Activated T-cell treated with anti-CD3 and anti-CD28 coated beads for 48 hours (primary cell): Measurements from ENCODE around the gene ADAMTS13.
"Not testable (repeated sequence)": the region's sequence is repeated elsewhere in the genome, so short reads cannot be mapped to it uniquely, and the experiment has no call there.

ENCODE experiments used
- DNase-seq: peaks from one replicate; pipeline ENCODE4 v3.0.0-alpha.2; 2020; ENCODE audit warnings: low read depth

ADAMTS13 gene

DNA sequence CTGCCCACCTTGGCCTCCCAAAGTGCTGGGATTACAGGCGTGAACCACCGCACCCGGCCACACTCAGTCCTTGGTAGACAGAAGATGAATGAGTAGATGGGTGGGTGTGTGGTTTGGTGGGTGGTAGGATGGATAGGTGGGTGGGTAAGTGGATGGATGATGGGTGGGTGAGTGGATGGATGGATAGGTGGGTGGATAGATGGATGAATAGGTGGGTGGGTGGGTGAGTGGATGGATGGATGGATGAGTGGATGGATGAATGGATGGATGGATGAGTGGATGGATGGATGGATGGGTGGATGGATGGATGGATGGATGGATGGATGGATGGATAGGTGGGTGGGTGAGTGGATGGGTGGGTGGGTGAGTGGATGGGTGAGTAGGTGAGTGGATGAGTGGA lies 29.9 kb upstream of the ADAMTS13 start:
- DNase-seq, result not testable (repeated sequence)

- no peak for DNase-seq
These were observed 28.8 kb upstream of the ADAMTS13 start for GRCh38 chr9:133393399-133393798.

GRCh38 chr9:133394687-133395271 lies 27.4 kb upstream of the ADAMTS13 start:
- DNase-seq, result no peak

GRCh38 chr9:133396952-133397351 lies 25.2 kb upstream of the ADAMTS13 start:
- no peak for DNase-seq

GRCh38 chr9:133397370-133397769 lies 24.8 kb upstream of the ADAMTS13 start:
- no peak for DNase-seq

DNA sequence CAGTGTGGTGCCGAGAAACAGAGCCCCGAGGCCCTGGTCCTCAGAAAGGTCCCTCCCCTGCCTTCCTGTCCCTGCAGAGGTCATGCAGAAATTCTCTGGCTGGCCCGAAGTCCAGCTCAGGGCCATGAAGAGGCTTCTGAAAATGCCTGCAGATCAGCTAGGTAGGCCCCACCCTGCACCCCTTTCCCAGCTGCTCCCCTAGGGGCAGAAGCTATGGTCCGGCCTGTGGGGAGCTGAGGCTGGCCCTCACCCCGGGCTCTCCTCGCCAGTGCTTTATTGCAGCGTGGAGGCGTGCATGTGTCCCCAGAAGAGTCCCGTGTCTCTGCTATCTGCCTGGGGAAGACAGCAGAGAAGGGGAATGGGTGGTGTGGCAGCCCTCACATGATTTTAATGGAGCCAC lies 24.3 kb upstream of the ADAMTS13 start:
- DNase-seq, result no peak

- DNase-seq, result no peak
These were observed 21.9 kb upstream of the ADAMTS13 start for GRCh38 chr9:133400292-133400691.

- DNase-seq, result no peak
These were observed 20.6 kb upstream of the ADAMTS13 start for GRCh38 chr9:133401588-133401987.

DNA sequence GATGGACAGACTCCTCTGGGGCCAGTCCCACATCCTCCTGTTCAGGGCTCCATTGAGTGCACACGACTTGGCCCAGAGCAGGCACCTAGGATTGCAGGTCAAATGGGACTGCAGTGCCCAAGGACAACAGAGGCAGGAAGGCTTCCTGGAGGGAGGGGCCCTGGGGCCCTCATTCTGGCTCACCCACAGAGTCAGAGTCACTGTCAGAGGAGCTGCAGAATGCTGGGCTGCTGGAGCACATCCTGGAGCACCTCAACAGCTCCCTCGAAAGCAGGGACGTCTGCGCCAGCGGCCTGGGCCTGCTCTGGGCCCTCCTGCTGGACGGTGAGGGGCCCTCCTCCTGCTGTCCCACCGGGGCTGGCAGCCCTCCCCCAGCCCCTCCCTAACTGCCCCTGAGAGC lies 19.5 kb upstream of the ADAMTS13 start:
- no peak for DNase-seq

DNA sequence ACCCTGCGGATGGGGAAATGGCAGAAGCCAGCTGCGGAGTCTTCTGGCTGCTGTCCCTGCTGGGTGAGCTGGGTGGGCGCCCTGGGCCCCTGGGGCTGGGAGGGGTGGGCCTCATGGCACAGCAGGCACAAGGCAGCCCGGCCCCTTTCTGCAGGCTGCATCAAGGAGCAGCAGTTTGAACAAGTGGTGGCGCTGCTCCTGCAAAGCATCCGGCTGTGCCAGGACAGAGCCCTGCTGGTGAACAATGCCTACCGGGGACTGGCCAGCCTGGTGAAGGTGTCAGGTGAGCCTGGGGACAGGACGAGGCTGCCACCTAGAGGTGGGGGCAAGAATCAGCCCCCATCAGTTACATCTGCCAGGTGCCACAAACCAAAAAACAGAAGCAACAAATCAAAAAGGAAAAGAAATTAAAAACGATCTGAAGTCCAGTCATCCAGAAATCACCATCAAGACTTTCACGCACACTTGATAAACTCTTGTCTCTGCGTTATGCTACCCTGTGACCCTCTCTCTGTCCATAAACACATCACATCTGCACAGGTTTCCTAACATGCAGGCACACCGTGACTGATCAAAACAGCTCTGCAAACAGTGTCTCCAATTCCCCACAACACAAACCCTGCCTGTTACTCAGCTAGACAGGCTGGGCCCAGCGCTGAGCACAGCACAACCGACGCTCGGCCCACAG lies 18.3 kb upstream of the ADAMTS13 start:
- DNase-seq, result peak; percentile 48

- no peak for DNase-seq
These were observed 17.6 kb upstream of the ADAMTS13 start for GRCh38 chr9:133404454-133405002.

GRCh38 chr9:133405508-133406438 lies 16.4 kb upstream of the ADAMTS13 start:
- no peak for DNase-seq

- DNase-seq, result peak; percentile 81
These were observed 15.5 kb upstream of the ADAMTS13 start for GRCh38 chr9:133406480-133407307.

DNA sequence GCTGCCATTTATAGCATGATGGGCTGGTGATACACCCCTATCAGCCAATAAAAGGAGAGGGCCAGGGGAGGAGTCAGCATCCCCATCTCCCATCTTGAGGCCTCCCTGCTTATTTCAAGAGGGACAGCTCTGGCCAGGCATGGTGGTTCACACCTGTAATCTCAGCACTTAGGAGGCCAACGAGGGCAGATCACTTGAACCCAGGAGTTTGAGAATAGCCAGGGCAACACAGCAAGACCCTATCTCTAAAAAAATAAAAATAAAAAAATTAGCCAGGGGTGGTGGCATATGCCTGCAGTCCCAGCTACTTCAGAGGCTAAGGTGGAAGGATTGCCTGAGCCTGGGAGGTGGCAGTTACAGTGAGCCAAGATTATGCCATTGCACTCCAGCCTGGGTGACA lies 14.1 kb upstream of the ADAMTS13 start:
- DNase-seq, result no peak

GRCh38 chr9:133415170-133415569 lies 7.0 kb upstream of the ADAMTS13 start:
- DNase-seq, result no peak

GRCh38 chr9:133417541-133418461 lies 4.4 kb upstream of the ADAMTS13 start, which contains the start of gene REXO4:
REXO4 (minus strand) TSS chr9:133418010; CDS start chr9:133417844, 166 bp downstream.
- peak; percentile 87 for DNase-seq

GRCh38 chr9:133419005-133419404 lies 3.2 kb upstream of the ADAMTS13 start:
- no peak for DNase-seq

DNA sequence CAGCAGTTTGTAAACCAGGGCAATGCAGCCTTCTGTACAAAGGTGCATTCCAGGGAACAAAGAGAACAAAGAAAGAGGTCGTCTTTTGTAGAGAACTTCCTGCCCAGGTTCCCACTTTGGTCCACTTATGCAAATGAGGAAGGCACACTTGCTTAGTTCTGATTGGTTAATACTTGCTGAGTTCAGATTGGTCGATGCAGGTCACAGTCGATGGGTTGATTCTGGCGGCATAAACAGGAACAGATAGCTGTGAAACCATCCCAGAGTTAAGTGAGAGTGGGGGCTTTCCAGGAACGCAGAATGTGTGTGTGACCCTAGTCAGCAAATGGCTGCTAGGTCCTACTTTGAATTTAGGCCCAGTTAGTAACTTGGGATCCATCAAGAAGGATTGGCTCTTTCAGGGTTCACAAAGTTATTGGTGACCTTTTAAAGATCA lies 1.8 kb upstream of the ADAMTS13 start:
- DNase-seq, result no peak

- no peak for DNase-seq
These were observed 1.0 kb downstream of the ADAMTS13 start for GRCh38 chr9:133423216-133423615.

DNA sequence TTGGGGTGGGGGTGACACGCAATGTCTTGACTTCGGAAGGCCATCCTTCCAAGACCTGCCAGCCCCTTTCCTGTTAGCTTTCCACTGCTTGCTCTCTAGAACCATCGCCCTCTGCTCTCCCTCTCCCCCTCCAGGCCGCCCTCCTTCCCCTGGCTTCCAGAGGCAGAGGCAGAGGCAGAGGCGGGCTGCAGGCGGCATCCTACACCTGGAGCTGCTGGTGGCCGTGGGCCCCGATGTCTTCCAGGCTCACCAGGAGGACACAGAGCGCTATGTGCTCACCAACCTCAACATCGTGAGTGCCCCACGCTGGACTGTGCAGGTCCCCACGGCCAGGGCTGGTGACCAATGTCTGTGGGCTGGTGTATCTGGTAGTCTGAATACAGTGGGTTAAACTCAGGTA lies 2.0 kb downstream of the ADAMTS13 start:
- DNase-seq, result no peak
